GM21515 (cell line): ENCODE measurements around the gene LRP1B.

Experiments used
- ATAC-seq: cut with Tn5 transposase; IDR thresholded peaks from one replicate; pipeline ENCODE4 v1.9.1; 2021; ENCODE audit not compliant: unreplicated experiment

Gene LRP1B

DNA sequence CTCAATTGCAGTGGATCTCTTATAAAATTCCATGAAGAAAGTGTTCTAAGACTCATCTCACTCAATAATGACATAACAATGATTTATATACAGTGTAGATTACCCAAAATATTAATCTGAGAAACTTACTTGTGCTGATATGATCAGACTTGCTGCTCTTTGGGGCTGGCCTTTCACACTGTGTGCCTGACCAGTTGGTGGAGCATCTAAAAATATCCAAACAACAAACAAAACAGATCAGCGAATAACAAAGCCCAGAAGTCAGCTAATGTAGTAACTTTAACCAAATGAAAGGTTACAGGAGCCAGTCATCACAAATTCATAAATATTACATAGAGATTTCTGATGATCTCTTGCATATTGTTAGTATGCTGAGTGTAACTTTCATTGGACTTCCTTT, 1883.9 kb downstream of the LRP1B start:
- no peak for ATAC-seq

DNA sequence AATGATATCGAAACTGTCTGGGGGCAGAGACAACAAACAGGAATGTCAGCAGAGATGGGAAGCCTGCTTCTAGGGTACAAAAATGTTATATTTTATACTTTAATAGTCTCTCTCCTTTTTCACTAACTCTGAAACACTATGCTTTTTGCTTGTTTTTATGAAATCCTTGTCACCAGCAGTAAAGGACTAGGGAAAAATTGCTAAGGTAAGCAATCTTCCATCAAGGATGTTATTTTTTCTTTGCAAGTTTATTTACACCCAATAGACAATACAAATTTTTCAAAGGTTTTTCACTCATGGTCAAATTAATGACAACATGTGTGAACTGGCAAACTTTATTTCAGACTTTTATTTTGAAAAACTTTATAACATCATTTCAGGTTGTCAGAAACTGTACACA, 1884.8 kb downstream of the LRP1B start:
- no peak for ATAC-seq

DNA sequence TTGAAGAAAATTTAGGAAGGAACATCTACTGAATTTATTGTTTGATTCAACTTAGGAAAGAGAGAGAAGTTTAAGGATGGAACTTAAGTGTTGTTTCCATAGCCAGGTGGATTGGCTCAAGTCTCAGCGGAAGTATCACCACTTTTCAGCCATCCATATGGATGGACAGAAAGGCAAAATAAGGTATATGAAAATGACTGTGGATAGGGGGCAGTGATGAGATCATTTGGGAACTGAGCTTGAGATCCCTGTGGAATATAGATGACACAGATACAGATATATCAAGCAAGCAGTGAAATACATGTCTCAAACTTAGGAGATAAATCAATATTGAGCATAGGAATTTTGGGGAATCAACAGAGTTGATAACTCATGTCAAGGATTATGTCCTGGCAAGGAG, 1887.9 kb downstream of the LRP1B start:
- ATAC-seq = no peak

DNA sequence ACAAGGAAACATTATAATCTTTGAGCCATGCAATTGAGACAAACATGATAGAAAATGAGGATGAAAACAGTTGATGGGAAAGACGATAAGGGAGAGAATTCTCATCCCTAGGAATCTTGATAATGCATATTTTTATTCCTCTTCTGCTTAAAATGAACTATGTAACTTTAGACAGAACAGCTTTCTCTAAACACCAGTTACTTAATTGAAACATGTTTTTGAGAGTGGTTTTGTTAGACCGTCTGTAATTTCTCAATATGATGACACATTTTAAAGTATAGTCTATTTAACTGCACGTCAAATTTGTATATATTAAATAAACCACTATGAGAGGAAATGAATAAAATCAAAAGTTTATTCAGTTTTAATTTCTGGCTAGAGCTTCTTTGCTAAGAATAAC, 1896.7 kb downstream of the LRP1B start:
- no peak for ATAC-seq

DNA sequence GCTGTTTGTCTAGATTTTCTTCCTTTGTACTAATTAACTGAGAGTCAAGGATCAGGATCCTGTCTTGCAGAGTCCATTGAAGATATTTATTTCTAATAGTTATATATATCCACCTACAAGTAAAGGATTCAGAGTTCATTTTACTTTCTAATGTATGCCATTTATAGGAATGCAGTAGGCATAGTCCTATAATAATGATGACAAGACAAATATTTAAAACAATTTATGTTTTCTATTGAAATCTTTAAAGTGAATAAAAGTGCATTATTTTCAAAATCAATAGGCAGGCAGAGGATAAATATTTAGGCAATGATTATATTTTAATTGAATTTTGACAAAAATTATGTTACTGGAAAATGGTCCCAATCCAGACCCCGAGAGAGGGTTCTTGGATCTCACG, 1919.9 kb downstream of the LRP1B start:
- no peak for ATAC-seq

DNA sequence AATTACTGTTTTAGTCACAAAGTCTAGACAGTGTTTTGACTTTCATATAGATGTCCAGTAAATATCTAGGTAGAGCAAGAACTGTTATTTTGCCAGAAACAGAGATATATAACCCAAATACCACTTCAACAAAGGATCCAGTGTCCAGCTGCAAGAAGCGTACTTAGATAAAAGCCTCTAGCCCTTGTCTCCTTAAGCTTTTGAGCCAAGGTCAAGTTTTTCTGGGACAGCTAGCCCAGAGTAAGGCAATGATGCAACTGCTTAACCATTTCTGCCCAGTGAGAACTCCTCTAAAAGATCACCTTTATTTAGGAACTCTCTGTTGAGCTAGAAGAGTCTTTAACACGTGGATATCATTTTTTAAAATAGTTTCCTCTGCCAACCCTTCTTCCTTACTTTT, 1925.7 kb downstream of the LRP1B start:
- no peak for ATAC-seq

DNA sequence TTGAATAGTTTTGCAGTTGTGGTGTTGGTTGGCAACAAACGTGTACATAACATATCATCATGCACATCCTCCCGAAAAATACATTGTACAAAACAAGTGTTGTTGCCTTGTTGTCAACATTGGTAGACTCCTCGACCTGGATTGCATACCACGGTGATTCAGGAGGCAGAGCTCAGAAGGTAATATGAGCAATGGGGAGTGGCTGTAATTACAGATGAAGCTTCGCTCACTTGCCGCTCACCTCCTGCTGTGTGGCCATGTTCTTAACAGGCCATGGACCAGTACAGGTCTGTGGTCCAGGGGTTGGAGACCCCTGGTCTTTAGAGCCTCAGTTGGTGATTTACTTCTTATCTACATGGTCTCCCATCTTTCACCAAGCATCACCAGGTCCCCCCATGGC, 1927.5 kb downstream of the LRP1B start:
- ATAC-seq = no peak

DNA sequence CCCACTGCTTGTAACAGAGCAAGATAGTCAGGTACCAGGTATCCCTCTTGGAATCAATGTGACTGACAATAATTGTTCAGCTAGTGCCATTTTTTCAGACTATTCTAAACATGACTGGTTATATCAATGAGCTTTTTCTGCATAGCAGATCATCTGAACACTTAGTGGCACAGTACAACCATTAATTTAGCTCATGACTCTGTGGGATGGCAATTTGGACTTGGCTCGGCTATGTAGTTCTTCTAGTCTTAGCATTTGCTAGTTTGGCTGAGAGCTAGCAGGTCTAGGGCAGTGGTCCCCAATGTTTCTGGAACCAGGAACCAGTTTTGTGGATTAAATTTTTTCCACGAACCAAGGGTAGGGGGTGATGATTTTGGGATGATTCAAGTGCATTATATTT, 1929.2 kb downstream of the LRP1B start:
- no peak for ATAC-seq

DNA sequence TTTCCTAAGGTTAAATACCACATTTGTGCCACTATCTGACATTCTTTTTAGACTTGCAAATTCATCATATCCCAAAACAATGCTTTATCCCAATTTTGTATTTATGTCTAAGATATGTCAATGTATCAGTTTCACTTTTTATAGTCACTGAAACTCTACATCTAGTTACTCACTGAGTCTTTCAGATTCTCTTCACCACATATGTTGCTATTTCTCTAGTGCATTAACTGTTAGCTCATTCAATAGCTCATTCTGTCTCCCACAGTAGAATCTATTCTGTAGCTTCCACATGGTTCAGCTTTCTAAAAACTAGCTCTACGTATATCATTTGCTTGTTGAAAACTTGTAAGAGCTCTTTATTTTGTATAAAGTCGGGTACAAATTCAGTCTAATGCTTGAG, 1930.1 kb downstream of the LRP1B start:
- ATAC-seq = no peak

DNA sequence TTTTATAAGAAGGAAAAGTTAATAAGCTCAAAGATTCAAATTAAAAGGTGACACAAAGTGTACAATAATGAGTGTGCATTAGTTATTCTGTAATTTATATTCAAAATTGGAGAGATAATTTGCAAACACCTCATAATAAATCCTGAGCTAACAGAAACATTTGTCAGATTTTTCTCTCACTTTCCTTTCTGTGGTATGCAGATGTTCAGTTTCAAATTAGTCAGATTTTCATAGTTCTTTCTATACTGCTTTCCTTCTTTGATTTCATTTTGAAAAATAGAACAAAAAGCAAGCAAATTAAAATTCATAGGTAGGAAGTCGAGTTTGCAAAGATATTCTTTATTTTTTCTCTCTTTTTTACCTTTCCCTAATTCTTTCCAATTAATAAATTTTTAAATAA, 1930.5 kb downstream of the LRP1B start:
- no peak for ATAC-seq

DNA sequence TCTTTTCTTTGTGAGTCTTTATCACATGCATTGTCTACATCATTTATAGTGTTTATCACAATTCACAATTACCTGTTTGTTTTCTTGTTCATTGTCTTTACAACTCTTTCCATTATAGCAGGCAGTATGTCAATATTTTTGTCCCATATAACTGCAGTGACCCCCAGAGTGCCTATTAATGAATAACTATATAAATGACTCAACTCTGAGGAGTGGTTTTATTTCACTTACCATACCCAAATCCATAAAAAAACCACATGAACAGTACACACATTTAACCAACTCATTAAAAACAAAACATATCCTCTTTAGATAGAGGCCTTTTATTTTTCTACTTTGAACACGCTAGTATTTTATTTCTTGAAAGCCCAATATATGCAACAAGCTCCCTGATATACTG, 1931.5 kb downstream of the LRP1B start:
- ATAC-seq = no peak

DNA sequence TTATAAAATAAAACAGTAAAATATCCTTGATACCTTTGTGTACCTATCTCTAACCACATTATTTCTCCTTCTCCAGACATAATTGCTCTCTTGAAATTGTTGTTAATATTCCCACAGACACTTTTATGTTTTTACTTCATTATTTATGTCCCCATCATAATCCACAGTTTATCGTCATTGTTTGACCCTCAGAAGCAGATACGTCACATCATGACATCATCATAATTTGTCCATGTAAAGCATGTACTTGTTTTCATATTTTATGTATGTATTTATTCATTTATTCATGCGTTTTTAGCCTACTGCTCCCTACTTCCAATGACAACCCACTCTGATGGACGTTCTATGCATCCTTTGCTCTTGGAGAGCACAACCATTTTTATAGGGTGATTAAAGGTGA, 1943.7 kb downstream of the LRP1B start:
- no peak for ATAC-seq

DNA sequence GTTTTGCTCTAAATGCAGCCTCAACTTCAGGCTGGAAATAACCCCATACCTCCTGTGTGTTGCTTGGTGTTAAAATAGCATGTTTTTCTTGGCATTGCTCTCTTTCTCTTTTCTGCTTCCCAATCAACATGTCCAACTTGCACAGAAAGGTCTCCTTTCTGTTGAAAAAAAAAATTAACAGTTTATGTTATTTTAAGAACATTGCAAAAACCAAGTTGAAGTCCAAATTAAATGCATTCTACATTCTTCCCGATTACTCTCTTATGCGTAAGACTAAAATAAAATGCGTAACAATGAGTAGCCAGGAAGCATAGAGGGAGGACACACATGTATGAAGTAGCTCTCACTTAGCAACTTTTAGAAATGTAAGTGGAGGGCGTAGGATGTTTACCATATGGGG, 1944.5 kb downstream of the LRP1B start:
- no peak for ATAC-seq

DNA sequence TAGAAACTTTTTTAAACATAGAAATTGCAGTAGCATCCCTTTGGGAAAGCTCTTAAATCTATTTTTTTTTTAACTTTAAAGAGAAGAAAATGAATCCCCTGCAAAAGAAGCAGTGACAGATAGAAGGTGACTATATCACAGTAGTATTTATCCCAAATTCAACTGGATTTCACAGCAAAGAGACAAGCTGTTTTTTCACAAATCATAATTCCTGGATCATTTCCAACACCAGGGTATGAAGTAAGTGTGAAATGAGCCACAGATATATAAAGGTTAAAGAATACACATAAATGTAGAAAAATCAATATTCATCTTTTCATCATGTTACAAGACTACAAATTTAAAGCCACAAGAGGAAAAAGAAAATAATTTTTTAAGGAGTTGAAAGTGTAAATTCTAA, 1945.7 kb downstream of the LRP1B start:
- ATAC-seq = no peak

DNA sequence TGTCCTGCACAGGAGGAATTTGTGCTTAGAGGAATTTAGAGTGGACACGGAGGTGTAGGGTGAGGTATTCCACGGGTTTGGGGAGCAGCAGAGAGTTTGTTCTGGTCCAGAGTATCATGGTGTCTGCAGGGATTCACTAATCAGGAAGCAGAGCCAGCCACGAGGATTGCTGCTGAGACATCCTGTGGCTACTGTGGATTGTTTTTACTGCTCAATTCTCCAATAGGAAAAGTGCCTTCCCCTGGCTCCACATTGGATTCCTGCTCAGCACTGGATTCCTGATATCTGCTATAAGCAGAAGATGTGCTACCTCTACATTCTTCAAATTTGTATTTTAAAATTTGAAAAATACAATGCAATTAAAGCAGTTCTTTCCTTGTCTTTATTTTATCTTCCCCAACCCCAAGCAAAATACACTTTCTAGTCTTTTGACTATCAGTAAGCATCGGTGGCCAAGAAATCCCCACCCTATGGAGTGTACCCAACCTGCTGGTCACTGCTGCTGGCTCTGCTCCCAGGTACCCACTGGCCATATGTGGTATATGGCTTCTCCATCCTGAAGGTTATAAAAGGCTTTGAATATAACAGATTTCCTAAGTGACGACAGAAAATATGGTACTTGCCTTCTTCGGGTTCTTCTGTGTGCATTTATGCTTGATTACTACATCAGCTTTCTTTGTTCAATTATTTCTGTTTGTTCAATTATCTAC, 1947.6 kb downstream of the LRP1B start:
- no peak for ATAC-seq
